ENCODE results near the gene SPRED2.

The SPRED2 gene

DNA sequence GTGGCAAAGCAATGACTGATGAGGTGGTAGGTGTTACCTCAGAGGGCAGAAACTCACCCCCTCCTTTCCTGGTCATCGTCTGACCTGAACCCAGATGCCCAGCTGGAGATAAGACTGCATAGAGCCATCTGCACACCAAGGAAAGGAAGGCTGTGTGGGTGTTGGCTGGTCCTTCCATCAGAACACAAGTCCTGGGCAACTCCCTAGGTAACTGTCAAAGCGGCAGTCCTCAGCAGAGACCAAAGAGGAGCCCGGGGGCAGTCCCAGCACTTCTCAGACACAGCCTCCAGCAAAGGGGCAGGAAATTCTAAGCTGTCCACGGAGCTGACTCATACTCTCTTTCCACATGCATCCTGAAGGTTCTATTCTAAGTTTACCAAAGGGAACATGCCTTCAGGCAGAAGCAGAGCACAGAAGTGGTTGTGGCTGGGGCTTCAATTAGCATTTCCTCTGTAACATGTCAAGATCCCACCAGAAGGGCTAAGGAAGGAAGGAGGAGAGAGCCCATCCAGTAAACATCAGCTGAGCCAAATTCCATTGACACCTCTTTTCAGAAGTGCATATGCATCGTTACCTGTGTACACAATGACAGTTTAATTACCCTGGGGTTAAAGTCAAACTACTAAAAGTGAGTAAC, 54.7 kb downstream of the SPRED2 start:
- no peak overlapping the region for H3K27ac ChIP-seq
- TF ChIP-seq, protein P1, sequence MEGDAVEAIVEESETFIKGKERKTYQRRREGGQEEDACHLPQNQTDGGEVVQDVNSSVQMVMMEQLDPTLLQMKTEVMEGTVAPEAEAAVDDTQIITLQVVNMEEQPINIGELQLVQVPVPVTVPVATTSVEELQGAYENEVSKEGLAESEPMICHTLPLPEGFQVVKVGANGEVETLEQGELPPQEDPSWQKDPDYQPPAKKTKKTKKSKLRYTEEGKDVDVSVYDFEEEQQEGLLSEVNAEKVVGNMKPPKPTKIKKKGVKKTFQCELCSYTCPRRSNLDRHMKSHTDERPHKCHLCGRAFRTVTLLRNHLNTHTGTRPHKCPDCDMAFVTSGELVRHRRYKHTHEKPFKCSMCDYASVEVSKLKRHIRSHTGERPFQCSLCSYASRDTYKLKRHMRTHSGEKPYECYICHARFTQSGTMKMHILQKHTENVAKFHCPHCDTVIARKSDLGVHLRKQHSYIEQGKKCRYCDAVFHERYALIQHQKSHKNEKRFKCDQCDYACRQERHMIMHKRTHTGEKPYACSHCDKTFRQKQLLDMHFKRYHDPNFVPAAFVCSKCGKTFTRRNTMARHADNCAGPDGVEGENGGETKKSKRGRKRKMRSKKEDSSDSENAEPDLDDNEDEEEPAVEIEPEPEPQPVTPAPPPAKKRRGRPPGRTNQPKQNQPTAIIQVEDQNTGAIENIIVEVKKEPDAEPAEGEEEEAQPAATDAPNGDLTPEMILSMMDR (conservative IDR thresholded peaks at IDR 0.05): no peak

DNA sequence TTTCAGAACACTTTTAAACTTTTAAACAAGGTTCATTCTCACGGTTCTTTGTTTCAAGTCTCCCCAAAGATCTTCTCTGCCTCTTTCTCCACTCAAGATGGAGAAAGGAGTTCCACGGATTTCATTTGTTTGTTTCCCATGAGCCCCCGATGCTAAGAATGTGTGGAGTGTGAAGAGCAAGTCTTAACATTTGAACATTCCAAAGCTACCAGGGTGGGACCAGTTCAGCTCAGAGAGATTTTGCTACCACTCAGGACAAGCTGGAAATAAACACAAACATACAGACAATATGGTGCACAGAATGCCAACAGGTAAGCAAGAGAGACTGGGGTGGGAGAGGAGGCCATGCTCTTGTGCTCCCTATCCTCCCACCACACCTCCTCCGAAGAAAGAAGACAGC, 56.7 kb downstream of the SPRED2 start:
- TF ChIP-seq, protein P1 (conservative IDR thresholded peaks at IDR 0.05): no peak
- H3K27ac ChIP-seq: no peak overlapping the region

DNA sequence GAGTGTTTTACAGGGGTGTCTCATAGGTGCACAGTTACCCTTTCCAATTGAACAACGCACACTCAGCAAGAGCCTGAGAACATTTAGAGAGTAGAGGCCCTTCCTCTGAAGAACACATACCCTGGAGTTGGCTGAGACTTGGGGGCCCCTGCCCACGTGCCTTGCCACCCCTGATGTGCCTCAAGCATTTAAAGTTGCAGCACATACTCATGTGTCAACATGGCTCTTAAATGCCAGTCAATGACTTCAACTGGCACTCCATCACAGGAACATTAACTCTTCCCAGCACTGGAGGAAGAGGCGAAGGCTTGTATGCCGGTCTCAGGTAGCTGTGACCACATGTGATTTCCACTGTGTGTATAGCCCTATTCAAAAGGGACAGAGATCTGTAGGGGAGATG, 57.4 kb downstream of the SPRED2 start:
- TF ChIP-seq, protein P1 (conservative IDR thresholded peaks at IDR 0.05): no peak
- peak overlapping the region; percentile 73; the same call in 1 of the 2 replicates for H3K27ac ChIP-seq

DNA sequence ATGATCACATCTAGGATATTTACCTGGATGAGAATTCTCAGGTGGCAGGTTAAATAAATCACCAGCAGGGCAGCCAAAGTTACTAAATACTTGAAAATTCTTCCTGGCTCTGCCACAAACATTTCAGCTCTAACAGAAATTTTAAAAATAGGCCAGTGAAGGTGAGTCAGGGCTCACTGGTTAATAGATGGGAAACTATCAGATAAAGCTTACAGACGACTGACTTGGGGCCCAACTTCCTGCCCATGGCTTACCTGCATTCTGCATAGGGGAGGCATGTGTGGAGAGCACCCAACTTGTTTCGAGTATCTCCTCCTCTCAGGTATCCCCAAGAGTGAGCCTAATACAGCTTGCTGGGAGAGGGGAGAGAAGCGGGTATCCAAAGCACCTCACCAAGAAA, 57.8 kb downstream of the SPRED2 start:
- TF ChIP-seq, protein P1 (conservative IDR thresholded peaks at IDR 0.05): no peak
- peak overlapping the region; percentile 73 for H3K27ac ChIP-seq

GRCh38 chr2:65373365-65373918, 59.0 kb downstream of the SPRED2 start:
- peak overlapping the region; percentile 73 for H3K27ac ChIP-seq
- TF ChIP-seq, protein P1 (conservative IDR thresholded peaks at IDR 0.05): no peak

DNA sequence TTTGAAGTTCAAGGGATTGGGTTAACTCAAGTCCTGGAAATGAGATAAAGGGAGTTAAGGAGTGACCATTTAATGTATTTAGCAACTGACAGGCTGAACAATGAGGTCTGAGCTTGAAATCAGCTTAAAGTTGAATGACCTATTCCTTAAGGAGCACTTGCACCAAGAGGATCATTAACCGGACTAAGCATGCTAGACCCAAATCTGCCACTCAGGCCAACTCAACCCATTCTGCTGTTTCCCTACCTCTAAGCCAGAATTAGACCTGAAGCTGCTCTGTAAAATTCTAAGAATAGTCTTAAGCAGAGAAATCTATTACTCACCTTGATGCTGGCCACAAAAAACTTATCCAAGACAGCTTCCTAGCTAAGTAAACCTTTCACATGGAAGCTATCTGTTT, 59.8 kb downstream of the SPRED2 start:
- TF ChIP-seq, protein P1 (conservative IDR thresholded peaks at IDR 0.05): no peak
- H3K27ac ChIP-seq: peak overlapping the region; percentile 73

DNA sequence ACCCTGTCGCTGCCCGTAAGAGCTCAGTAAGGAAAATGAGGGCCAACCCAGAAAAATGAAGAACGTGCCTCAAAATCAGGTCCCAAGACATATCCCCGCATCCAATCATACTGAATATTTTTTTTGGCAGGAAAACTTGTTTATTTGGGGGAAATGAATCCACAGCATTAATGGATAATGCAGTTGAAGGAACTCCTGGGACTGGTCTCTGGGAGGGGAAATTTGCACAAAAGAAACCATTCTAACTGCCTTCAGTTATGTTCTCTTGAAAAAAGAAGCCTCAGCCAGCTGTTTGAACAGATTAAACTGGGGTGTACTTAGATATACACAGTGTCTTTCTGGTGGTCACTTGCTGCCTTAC, 61.3 kb downstream of the SPRED2 start:
- no peak overlapping the region for H3K27ac ChIP-seq
- TF ChIP-seq, protein P1 (conservative IDR thresholded peaks at IDR 0.05): no peak

Measured in VCaP (cell line).